ENCODE data around the gene CAD. TPM values are rescaled to one million over a fixed set of nuclear protein-coding genes. Genes with fewer than 3 reads are reported as not detected.

CAD gene
- total and polyA plus RNA-seq, 4 donors: 6.3 to 23.2 (median 13.5) TPM

DNA sequence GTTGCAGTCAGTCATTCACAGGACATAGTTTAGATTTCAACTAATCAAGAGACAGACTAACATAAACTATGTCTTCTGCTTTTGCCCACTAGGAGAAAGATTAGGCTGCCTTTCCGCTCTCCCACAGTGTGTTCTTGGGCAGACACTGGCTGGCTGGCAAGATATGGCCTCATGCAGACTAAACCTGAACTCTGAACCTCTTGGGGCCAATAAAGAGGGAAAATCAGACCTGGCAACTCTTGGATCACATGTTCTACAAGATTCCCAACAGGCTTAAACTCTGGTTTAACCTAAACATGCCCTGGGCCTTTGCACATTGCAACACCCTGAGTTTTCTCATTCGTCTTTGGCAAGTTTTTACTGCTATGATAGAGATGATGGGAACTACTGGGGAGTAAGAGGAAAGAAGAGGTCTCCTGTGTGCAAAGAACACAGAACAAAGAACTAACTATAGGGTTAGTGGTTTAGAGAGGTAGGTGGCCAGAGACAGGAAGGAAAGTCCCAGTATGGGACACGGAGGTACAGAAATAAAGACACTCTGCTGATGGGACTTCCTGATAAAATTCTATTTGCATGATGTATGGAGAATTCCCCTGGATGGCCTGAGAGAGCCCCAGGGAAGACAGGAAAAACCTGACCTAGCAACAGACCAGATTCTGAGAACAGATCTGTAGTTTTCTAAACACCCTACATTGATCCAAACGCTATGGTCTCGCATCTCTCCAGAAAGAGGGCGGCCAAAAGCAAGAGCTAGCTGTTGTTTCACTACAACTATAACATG, 7.4 kb upstream of the CAD start:
- Histone ChIP-seq H3K36me3 (ENCODE audit: control insufficient read depth in 4 of 4, insufficient read depth in 3 of 4, low read depth in 1 of 4, low read length in 3 of 4) (peaks cover 8 to 34% (median 19%) of the 10 kb centered on the region in 4 donors), H3K27ac (ENCODE audit: low read depth in 1 of 2, low read length in 2 of 2) (no peak overlapping the region), H3K4me3 (ENCODE audit: low read depth in 1 of 3, low read length in 3 of 3) (peak overlapping the region in 1 of 3 donors; percentile 34)

More for the DNA sequence above, 7.4 kb upstream of the CAD start:
- Histone ChIP-seq H3K9ac (ENCODE audit: low read depth in 1 of 2, low read length in 2 of 2) (no peak overlapping the region), H3K4me1 (ENCODE audit: control insufficient read depth in 4 of 4, insufficient read depth in 4 of 4, low read length in 3 of 4) (peaks cover 5 to 17% (median 9%) of the 10 kb centered on the region in 4 donors), H3K9me3 (ENCODE audit: control insufficient read depth in 4 of 4, low read length in 3 of 4) (no peaks in the 10 kb centered on the region), H3K27me3 (ENCODE audit: control insufficient read depth in 4 of 4, insufficient read depth in 4 of 4, low read length in 3 of 4) (no peaks in the 10 kb centered on the region)
- DNase-seq (ENCODE audit: low spot score): no peak
- TF ChIP-seq SP1 (IDR thresholded peaks at IDR 0.05) (peak; percentile 59), FOXA2 (IDR thresholded peaks at IDR 0.05) (peak; percentile 22), RAD21 (IDR thresholded peaks at IDR 0.05) (peak; percentile 10 to 33), RXRA (IDR thresholded peaks at IDR 0.05) (peak; percentile 68 to 83), YY1 (IDR thresholded peaks at IDR 0.05) (peak; percentile 73), FOXA1 (IDR thresholded peaks at IDR 0.05) (no peak), TAF1 (conservative IDR thresholded peaks at IDR 0.05) (no peak), HNF4A (conservative IDR thresholded peaks at IDR 0.05) (peak; percentile 72 to 80), GABPA (IDR thresholded peaks at IDR 0.05 in 1 of 2, conservative IDR thresholded peaks at IDR 0.05 in 1 of 2) (no peak), NR2F2 (IDR thresholded peaks at IDR 0.05) (no peak), HNF4G (IDR thresholded peaks at IDR 0.05) (peak; percentile 15), JUND (IDR thresholded peaks at IDR 0.05) (peak in 1 of 2 donors; percentile 70), EGR1 (IDR thresholded peaks at IDR 0.05; ENCODE audit: low read depth in 2 of 2) (no peak)
- TF ChIP-seq, protein P1, sequence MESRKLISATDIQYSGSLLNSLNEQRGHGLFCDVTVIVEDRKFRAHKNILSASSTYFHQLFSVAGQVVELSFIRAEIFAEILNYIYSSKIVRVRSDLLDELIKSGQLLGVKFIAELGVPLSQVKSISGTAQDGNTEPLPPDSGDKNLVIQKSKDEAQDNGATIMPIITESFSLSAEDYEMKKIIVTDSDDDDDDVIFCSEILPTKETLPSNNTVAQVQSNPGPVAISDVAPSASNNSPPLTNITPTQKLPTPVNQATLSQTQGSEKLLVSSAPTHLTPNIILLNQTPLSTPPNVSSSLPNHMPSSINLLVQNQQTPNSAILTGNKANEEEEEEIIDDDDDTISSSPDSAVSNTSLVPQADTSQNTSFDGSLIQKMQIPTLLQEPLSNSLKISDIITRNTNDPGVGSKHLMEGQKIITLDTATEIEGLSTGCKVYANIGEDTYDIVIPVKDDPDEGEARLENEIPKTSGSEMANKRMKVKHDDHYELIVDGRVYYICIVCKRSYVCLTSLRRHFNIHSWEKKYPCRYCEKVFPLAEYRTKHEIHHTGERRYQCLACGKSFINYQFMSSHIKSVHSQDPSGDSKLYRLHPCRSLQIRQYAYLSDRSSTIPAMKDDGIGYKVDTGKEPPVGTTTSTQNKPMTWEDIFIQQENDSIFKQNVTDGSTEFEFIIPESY (IDR thresholded peaks at IDR 0.05): no peak
- TF ChIP-seq, protein P2, sequence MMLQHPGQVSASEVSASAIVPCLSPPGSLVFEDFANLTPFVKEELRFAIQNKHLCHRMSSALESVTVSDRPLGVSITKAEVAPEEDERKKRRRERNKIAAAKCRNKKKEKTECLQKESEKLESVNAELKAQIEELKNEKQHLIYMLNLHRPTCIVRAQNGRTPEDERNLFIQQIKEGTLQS (IDR thresholded peaks at IDR 0.05): no peak
- TF ChIP-seq, protein P3, sequence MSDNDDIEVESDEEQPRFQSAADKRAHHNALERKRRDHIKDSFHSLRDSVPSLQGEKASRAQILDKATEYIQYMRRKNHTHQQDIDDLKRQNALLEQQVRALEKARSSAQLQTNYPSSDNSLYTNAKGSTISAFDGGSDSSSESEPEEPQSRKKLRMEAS (IDR thresholded peaks at IDR 0.05): no peak
- TF ChIP-seq, protein P4, sequence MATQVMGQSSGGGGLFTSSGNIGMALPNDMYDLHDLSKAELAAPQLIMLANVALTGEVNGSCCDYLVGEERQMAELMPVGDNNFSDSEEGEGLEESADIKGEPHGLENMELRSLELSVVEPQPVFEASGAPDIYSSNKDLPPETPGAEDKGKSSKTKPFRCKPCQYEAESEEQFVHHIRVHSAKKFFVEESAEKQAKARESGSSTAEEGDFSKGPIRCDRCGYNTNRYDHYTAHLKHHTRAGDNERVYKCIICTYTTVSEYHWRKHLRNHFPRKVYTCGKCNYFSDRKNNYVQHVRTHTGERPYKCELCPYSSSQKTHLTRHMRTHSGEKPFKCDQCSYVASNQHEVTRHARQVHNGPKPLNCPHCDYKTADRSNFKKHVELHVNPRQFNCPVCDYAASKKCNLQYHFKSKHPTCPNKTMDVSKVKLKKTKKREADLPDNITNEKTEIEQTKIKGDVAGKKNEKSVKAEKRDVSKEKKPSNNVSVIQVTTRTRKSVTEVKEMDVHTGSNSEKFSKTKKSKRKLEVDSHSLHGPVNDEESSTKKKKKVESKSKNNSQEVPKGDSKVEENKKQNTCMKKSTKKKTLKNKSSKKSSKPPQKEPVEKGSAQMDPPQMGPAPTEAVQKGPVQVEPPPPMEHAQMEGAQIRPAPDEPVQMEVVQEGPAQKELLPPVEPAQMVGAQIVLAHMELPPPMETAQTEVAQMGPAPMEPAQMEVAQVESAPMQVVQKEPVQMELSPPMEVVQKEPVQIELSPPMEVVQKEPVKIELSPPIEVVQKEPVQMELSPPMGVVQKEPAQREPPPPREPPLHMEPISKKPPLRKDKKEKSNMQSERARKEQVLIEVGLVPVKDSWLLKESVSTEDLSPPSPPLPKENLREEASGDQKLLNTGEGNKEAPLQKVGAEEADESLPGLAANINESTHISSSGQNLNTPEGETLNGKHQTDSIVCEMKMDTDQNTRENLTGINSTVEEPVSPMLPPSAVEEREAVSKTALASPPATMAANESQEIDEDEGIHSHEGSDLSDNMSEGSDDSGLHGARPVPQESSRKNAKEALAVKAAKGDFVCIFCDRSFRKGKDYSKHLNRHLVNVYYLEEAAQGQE (IDR thresholded peaks at IDR 0.05): peak; percentile 28
- TF ChIP-seq, protein P5, sequence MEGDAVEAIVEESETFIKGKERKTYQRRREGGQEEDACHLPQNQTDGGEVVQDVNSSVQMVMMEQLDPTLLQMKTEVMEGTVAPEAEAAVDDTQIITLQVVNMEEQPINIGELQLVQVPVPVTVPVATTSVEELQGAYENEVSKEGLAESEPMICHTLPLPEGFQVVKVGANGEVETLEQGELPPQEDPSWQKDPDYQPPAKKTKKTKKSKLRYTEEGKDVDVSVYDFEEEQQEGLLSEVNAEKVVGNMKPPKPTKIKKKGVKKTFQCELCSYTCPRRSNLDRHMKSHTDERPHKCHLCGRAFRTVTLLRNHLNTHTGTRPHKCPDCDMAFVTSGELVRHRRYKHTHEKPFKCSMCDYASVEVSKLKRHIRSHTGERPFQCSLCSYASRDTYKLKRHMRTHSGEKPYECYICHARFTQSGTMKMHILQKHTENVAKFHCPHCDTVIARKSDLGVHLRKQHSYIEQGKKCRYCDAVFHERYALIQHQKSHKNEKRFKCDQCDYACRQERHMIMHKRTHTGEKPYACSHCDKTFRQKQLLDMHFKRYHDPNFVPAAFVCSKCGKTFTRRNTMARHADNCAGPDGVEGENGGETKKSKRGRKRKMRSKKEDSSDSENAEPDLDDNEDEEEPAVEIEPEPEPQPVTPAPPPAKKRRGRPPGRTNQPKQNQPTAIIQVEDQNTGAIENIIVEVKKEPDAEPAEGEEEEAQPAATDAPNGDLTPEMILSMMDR (IDR thresholded peaks at IDR 0.05; ENCODE audit: low read depth, low read length, missing input control): no peak
- WGBS: 79% methylated on average over 6 of the region's 6 CpGs

Data from liver (tissue), 9 donors.